Stimulated activated naive CD4-positive, alpha-beta T cell (primary cell): ENCODE measurements around the gene TADA2B.

Experiments
- DNase-seq, 6 experiments: peaks; one replicate each; lab custom pipeline; 2025; lab: John Stamatoyannopoulos, UW

Gene TADA2B

GRCh38 chr4:7041246-7041645 lies 1.9 kb upstream of the TADA2B start:
- DNase-seq = no peak

GRCh38 chr4:7041801-7042502 lies 1.2 kb upstream of the TADA2B start:
- DNase-seq = peak in 3 of 6 experiments; percentile 27 to 57 (median 28)

GRCh38 chr4:7042503-7043283 lies 479 bp upstream of the TADA2B start:
- DNase-seq = peak; percentile 73 to 89 (median 85)

DNA sequence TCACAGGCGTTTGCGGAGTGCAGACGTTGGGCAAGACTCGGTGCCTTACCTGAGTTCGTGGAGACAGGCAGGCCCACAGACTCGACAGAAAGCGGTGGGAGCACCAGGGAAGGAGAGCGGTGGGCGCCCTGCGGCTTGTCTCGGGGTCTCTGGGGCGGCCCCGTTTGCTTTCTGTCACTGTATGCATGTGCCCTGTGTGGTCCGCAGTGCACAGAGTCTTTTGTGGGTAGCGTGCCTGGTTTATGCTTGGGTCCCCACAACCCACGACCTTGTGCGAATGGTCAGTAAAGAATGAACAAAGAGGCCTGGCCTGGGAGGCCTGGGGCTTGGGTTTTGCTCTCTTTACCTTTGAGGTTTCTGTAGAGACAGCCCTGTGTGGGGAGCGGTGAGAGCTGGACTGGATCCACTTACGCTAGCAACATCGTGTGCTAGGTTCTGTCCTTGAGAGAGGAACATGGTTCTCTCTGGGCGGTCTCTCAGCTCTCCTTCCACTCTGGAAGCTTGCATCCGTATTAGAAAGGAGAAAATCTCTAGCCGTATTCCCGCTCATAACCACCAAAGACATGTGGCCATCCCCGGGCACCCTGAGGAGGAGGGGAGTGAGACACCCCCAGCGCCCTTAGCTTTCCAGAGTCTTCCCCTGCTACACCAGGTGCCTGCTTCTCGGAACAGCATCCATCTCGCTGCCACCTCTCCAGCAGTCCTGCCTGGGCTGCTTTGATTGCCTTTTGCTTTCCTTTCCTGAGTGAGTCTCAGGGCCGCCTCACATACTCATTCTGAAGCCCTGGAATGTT lies 1.2 kb downstream of the TADA2B start:
- no peak for DNase-seq

DNA sequence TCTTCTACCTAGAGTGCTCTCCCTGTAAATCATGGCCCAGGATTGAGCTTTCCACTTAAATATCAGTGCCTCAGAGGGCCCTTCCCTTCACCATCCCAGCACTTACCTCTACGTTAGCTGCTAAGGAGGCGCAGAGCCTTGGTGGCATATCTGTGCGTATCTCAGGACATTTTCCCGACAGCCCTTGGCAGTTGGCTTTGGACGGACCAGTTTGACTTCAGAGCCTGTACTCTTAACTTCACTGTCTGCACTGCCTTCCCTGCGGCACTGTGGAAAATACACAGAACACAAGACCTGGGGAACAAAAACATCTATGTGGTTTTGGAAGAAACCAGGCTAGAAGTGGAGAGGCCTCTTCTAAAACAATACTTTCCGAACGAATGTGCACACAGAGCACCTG lies 2.4 kb downstream of the TADA2B start:
- DNase-seq = no peak

- DNase-seq = no peak
These were observed 3.1 kb downstream of the TADA2B start for GRCh38 chr4:7045961-7046921.

DNA sequence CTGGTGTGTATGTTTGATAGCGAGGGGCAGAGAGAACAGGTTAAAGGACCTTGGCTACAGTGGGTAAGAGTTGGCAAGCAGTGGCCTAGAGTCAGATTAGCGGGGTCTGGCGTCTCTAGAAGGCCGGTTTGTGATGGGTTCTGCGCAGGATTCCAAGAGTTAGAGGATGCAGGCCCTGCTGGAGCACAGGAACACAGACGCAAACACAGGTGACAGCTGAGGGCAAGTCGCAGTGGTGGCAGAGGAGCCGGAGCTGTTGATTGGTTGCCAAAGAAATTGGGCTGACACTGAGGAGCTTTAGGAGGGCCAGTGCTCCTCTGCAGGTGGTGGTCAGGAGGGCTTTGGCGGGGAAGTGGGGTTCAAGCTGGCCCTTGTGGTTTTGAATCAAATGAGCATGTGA lies 3.8 kb downstream of the TADA2B start:
- DNase-seq = no peak

GRCh38 chr4:7048642-7049041 lies 5.5 kb downstream of the TADA2B start:
- DNase-seq = no peak

DNA sequence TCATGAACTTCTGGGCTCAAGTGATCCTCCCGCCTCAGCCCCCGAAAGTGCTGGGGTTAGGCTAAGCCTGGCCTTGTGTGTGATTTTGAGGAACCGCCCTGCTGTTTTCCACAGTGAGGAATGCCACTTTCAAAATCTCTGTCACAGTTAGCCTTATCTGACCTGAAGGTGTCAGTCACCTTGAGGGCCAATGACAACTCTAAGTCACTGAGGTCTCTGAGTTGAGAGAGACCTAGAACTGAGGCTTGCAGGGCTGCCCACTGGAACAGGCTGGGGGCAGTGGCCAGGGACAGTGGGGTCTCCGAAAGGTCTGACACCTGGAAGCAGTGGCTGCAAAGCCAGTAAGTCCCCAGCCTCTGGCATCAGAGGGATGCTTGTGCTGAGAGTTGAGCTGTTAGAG lies 6.1 kb downstream of the TADA2B start:
- DNase-seq = no peak

GRCh38 chr4:7049739-7050138 lies 6.6 kb downstream of the TADA2B start:
- no peak for DNase-seq

- DNase-seq = no peak
These were observed 7.4 kb downstream of the TADA2B start for GRCh38 chr4:7050481-7051143.

- DNase-seq = no peak
These were observed 7.9 kb downstream of the TADA2B start for GRCh38 chr4:7051144-7051495.

- no peak for DNase-seq
These were observed 8.7 kb downstream of the TADA2B start for GRCh38 chr4:7051905-7052304.

- DNase-seq = no peak
These were observed 9.1 kb downstream of the TADA2B start for GRCh38 chr4:7052313-7052712.

GRCh38 chr4:7052923-7053715 lies 9.9 kb downstream of the TADA2B start:
- no peak for DNase-seq

DNA sequence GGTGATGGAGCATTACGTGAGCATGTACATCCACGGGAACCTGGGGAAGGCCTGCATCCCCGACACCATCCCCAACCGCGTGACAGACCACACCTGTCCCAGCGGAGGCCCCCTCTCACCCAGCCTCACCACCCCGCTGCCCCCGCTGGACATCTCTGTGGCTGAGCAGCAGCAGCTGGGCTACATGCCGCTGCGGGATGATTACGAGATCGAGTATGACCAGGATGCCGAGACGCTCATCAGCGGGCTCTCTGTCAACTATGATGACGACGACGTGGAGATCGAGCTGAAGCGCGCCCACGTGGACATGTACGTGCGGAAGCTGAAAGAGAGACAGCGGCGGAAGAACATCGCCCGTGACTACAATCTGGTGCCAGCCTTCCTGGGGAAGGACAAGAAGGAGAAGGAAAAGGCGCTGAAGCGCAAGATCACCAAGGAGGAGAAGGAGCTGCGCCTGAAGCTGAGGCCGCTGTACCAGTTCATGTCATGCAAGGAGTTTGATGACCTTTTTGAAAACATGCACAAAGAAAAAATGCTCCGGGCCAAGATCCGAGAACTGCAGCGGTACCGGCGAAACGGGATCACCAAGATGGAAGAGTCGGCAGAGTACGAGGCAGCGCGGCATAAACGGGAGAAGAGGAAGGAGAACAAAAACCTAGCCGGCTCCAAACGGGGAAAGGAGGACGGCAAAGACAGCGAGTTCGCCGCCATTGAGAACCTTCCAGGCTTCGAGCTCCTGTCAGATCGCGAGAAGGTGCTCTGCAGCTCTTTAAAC lies 11.1 kb downstream of the TADA2B start:
- DNase-seq = no peak

GRCh38 chr4:7055111-7055989 lies 12.2 kb downstream of the TADA2B start:
- DNase-seq = no peak

DNA sequence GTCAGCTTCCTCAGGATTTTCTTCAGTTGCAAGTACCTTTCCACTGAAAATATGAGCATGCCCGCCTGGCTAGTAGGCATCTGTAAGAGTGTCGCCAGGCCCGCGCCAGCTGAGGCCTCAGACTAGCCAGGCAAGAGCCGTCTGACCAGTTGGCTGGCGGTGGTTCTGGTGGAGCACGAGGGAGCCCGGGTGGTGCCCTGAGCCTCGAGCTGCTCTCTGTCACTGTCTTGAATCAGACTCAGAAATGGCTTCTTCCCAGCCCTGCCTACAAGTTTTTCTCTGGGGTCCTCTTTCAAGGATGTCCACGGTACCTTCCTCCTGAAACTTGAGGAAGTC lies 12.8 kb downstream of the TADA2B start:
- no peak for DNase-seq

DNA sequence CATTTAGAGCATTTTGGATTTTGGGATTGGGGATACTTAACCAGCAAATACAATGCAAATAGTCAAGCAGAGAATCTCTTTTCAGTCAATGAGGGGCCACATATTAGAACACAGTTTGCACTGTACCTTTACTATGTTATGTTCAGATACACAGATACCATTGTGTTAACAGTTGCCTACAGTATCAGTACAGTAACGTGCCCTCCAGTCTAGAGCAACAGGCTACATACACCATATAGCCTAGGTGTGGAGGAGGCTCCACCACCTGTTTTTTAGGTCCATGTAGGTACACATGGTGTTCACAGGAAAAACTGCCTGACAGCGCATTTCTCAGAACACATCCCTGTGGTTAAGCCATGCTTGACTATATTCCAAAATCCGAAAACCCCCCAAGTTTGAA lies 15.6 kb downstream of the TADA2B start:
- no peak for DNase-seq
